Glutamatergic neuron (in vitro differentiated cells): Measurements from ENCODE around the gene FMR1NB. TPM values are rescaled to one million over a fixed set of nuclear protein-coding genes. Genes with fewer than 3 reads are reported as not detected.

Source experiments
- DNase-seq: peaks from one replicate; pipeline ENCODE4 v3.0.0; 2022
- H3K27ac Mint-ChIP-seq: one replicate; pipeline ENCODE4 v1.8.0; 2020; ENCODE audit warnings: mild to moderate bottlenecking, mixed read lengths, inconsistent platforms; ENCODE audit not compliant: unreplicated experiment
- H3K27me3 Mint-ChIP-seq: one replicate; pipeline ENCODE4 v1.8.0; 2020; ENCODE audit warnings: mild to moderate bottlenecking, moderate library complexity, mixed read lengths, inconsistent platforms; ENCODE audit not compliant: unreplicated experiment
- H3K36me3 Mint-ChIP-seq: one replicate; pipeline ENCODE4 v1.8.0; 2020; ENCODE audit warnings: mild to moderate bottlenecking, mixed read lengths, inconsistent platforms; ENCODE audit not compliant: unreplicated experiment
- H3K4me1 Mint-ChIP-seq: one replicate; pipeline ENCODE4 v1.8.0; 2020; ENCODE audit warnings: mild to moderate bottlenecking, low read depth, mixed read lengths, inconsistent platforms; ENCODE audit not compliant: unreplicated experiment
- H3K4me3 Mint-ChIP-seq: one replicate; pipeline ENCODE4 v1.8.0; 2020; ENCODE audit warnings: mild to moderate bottlenecking, mixed read lengths, inconsistent platforms; ENCODE audit not compliant: unreplicated experiment
- H3K9me3 Mint-ChIP-seq: one replicate; pipeline ENCODE4 v1.8.0; 2020; ENCODE audit warnings: mild to moderate bottlenecking, moderate library complexity, mixed read lengths, inconsistent platforms; ENCODE audit not compliant: unreplicated experiment
- CTCF ChIP-seq: fragments of 200-600 bp; sonication (generic); IDR thresholded peaks from one replicate; pipeline ENCODE4 v1.5.0; 2021; ENCODE audit not compliant: partially characterized antibody, unreplicated experiment
- long read RNA-seq: library from polyadenylated mRNA; unstranded; transcript quantifications from one replicate; pipeline ENCODE4 v2.0.0, GENCODE V29; 2020; ENCODE audit not compliant: unreplicated experiment
- total RNA-seq: library from RNA; stranded (reverse); fragmentation: NEBNext Ultra II Directional; extraction: Animal tissue kit (Norgen Biotek cat#: 25700); gene quantifications from one replicate; pipeline ENCODE4 v1.2.1, GENCODE V29; 2021; ENCODE audit not compliant: unreplicated experiment

The FMR1NB gene
- not detected for total RNA-seq
- long read RNA-seq, result 0 reads

- H3K27ac Mint-ChIP-seq, result no peak within 1 kb of the TSS
- no peak for TF ChIP-seq CTCF
- no peaks in the 10 kb centered on the region for H3K27me3 Mint-ChIP-seq
- H3K4me3 Mint-ChIP-seq, result no peak within 1 kb of the TSS
- H3K9me3 Mint-ChIP-seq, result no peaks in the 10 kb centered on the region
- no peak for DNase-seq
- H3K4me1 Mint-ChIP-seq, result no peaks in the 10 kb centered on the region
- no peaks in the 10 kb centered on the region for H3K36me3 Mint-ChIP-seq
These were observed at the start of gene FMR1NB for GRCh38 chrX:147981038-147981752. TSS of gene FMR1NB (plus strand) at chrX:147981337. CDS start at chrX:147981403, 66 bp downstream.

GRCh38 chrX:147933815-147934214 lies 47.3 kb upstream of the FMR1NB start:
- DNase-seq, result no peak
- Mint-ChIP-seq H3K27me3 (no peaks in the 10 kb centered on the region), H3K4me1 (no peaks in the 10 kb centered on the region), H3K9me3 (no peaks in the 10 kb centered on the region), H3K36me3 (no peaks in the 10 kb centered on the region), H3K27ac (no peak overlapping the region), H3K4me3 (no peak overlapping the region)
- no peak for TF ChIP-seq CTCF

- H3K4me3 Mint-ChIP-seq, result no peak overlapping the region
- no peaks in the 10 kb centered on the region for H3K4me1 Mint-ChIP-seq
- H3K36me3 Mint-ChIP-seq, result no peaks in the 10 kb centered on the region
- H3K27ac Mint-ChIP-seq, result no peak overlapping the region
- H3K9me3 Mint-ChIP-seq, result no peaks in the 10 kb centered on the region
- no peak for DNase-seq
- TF ChIP-seq CTCF, result no peak
- H3K27me3 Mint-ChIP-seq, result no peaks in the 10 kb centered on the region
These were observed 45.9 kb upstream of the FMR1NB start for GRCh38 chrX:147935156-147935758.

- H3K27ac Mint-ChIP-seq, result no peak overlapping the region
- DNase-seq, result no peak
- no peaks in the 10 kb centered on the region for H3K36me3 Mint-ChIP-seq
- H3K27me3 Mint-ChIP-seq, result no peaks in the 10 kb centered on the region
- no peak overlapping the region for H3K4me3 Mint-ChIP-seq
- H3K4me1 Mint-ChIP-seq, result no peaks in the 10 kb centered on the region
- TF ChIP-seq CTCF, result no peak
- no peaks in the 10 kb centered on the region for H3K9me3 Mint-ChIP-seq
These were observed 35.9 kb upstream of the FMR1NB start for GRCh38 chrX:147945286-147945685.

GRCh38 chrX:147948531-147948930 lies 32.6 kb upstream of the FMR1NB start:
- DNase-seq, result no peak
- no peaks in the 10 kb centered on the region for H3K36me3 Mint-ChIP-seq
- no peaks in the 10 kb centered on the region for H3K27me3 Mint-ChIP-seq
- H3K9me3 Mint-ChIP-seq, result no peaks in the 10 kb centered on the region
- H3K4me3 Mint-ChIP-seq, result no peak overlapping the region
- no peak for TF ChIP-seq CTCF
- no peak overlapping the region for H3K27ac Mint-ChIP-seq
- no peaks in the 10 kb centered on the region for H3K4me1 Mint-ChIP-seq
